Ecto neural progenitor cell (in vitro differentiated cells): ENCODE results near the gene KANK2.

Source experiments
- DNase-seq: peaks from one replicate; pipeline ENCODE4 v3.0.0-alpha.2; 2018; ENCODE audit warnings: low spot score

KANK2 gene

GRCh38 chr19:11225815-11226214, 28.5 kb upstream of the KANK2 start:
- no peak for DNase-seq

GRCh38 chr19:11225172-11225571, 27.8 kb upstream of the KANK2 start:
- DNase-seq, result no peak

GRCh38 chr19:11224429-11224828, 27.1 kb upstream of the KANK2 start:
- DNase-seq, result no peak

- no peak for DNase-seq
These were observed 25.9 kb upstream of the KANK2 start for GRCh38 chr19:11223200-11223599.

GRCh38 chr19:11221082-11221598, 23.8 kb upstream of the KANK2 start:
- DNase-seq, result no peak

- DNase-seq, result no peak
These were observed 17.0 kb upstream of the KANK2 start for GRCh38 chr19:11214387-11214786.

GRCh38 chr19:11210656-11210928, 13.2 kb upstream of the KANK2 start:
- DNase-seq, result no peak

- no peak for DNase-seq
These were observed 12.7 kb upstream of the KANK2 start for GRCh38 chr19:11209839-11210655.

GRCh38 chr19:11208561-11209471, 11.5 kb upstream of the KANK2 start:
- no peak for DNase-seq

GRCh38 chr19:11205939-11206570, 8.7 kb upstream of the KANK2 start:
- no peak for DNase-seq

- DNase-seq, result no peak
These were observed 7.6 kb upstream of the KANK2 start for GRCh38 chr19:11204943-11205349.

- no peak for DNase-seq
These were observed 6.8 kb upstream of the KANK2 start for GRCh38 chr19:11204076-11204602.

- DNase-seq, result peak; percentile 80
These were observed 6.1 kb upstream of the KANK2 start for GRCh38 chr19:11203194-11204075.

GRCh38 chr19:11202488-11203193, 5.3 kb upstream of the KANK2 start:
- DNase-seq, result no peak

- no peak for DNase-seq
These were observed 4.4 kb upstream of the KANK2 start for GRCh38 chr19:11201791-11202190.

- DNase-seq, result no peak
These were observed 3.6 kb upstream of the KANK2 start for GRCh38 chr19:11200931-11201330.

GRCh38 chr19:11200015-11200574, 2.8 kb upstream of the KANK2 start:
- no peak for DNase-seq

- DNase-seq, result no peak
These were observed 2.2 kb upstream of the KANK2 start for GRCh38 chr19:11199517-11199916.

- no peak for DNase-seq
These were observed 1.6 kb upstream of the KANK2 start for GRCh38 chr19:11198769-11199424.

GRCh38 chr19:11198175-11198534, 810 bp upstream of the KANK2 start:
- DNase-seq, result no peak
